ENCODE results near the gene HMGCLL1.

HMGCLL1 gene

DNA sequence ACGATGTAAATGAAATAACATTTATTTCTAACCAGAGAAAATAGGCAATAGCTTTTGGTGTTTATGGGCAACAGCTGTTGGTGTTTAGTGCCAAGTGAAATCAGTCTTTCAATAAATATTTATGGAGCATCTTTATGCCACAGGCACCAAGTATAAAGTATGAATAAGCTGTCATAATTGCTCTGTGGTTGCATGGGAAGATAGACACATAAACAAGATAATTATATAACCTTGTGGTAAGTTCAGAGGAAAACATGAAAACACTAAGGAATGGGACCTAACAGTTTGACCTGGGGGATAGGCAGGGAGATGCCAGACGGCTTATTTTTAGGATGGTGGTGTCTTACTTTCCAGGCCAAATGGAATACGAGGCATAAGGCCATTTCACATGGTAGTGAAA, 140.8 kb downstream of the HMGCLL1 start:
- DNase-seq = no peak

DNA sequence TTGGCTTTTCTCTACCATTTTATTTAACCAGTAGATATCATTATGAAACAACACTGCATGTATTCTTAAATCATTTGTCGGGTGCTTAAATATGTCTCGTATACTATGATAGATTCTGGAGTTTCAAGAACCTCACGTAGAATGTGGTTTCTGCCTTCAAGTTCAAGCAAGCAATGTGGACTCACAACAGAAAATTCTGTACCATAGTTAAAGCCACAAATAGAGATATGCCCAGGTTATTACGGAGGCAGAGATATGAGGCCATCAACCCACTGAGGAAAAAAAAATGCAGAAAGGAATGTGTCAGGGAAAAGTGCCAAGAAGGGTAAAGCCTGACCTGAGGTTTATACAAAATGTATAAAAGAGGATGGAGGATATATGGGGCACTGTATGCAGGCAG, 141.9 kb downstream of the HMGCLL1 start:
- no peak for DNase-seq

DNA sequence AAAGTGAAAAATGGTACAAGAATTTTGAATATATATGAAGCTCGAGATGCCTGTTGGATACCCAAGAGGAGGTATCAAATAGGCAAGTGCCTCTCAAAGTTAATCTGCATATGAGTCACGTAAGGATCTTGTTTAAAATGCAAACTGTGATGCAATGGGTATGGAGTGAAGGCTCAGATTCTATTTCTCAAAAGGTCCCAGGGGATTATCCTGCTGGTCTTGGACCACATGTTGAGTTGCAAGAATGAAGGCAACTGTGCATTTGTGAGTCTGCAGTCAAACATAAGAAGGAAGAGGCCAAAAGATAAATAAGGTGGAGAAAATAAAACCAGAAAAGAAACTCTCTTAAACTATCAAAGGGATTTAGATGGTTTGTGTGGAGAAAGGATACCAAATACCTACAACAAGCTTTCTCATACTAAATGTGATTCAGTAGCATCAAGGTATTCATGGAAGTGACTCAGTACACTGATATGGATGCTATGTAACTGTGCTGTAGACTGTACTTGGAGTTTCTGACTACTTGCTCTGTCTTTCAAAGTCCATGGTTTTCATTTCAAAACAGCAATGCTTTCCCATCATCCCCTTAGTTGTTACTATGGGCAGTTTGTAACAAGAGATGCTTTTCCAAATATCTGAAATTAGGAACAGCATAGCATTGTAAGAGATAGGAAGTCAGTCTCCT, 145.4 kb downstream of the HMGCLL1 start:
- DNase-seq = no peak

DNA sequence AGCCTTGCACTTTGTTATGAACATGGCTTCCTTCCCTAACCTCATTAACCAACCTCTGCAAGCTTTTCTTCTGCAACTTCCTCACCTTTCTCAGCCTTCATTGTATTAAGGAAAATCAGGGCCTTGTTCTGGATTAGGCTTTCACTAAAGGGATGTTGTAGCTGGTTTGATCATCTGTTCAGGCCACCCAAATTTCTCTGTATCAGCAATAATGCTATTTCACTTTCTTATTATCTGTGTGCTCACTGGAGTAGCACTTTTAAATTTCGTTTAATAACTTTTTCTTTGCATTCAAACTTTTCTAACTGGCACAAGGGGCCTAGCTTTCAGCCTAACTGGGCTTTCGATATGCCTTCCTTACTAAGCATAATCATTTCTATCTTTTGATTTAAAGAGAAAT, 155.1 kb downstream of the HMGCLL1 start:
- DNase-seq = no peak

DNA sequence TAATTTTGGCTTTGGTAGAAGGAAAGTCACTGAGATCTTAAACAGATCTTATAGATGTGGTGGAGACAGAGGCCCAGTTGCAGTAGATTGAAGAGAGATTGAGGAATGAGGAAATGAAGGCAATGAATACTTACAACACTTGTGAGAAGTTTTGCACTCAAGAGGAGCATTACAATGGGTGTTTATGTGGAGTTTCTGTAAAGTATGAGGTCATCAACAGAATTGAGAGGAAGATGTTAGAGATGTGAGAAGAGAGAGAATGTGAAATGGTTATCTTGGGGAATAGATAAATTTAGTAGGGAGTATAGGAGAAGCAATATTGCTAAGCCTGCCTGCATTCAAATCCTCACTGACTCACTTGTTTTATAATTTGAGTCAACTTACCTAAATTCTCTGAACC, 168.3 kb downstream of the HMGCLL1 start:
- no peak for DNase-seq

DNA sequence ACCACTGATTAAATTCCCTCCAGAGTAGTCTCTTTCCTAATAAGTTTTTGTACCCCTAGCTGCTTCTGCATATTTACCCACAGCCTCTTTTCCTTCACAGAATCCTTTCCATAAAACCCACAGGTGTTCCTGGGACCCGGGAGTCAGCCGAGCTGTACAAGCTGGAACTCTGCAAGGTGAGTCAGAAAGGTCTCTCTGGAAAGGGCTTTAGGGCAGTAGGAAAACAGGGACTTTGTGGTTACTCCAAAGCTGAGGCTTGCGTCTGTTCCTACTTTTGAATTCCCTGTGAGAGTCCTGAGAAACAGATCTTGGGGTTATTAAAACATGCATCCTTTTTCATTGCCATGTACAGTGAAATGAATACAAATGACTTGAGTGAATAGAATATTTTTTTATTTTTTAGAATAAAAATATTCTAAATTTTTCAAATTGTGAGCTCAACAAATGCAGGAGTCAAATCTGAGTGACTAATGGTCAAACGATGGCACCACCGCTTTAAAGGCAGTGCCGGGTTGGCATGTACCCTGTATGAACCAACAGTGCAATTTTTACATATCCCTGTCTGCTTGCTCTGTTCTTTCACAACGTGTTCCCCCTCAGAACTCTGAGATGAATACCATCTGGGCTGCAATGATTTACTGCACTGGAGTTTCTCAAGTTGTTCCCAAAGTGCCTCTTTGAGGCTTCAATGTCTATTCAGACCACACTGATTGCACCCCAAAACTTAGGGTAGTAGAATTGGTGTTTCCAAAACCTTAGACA, 173.3 kb downstream of the HMGCLL1 start:
- DNase-seq = no peak

DNA sequence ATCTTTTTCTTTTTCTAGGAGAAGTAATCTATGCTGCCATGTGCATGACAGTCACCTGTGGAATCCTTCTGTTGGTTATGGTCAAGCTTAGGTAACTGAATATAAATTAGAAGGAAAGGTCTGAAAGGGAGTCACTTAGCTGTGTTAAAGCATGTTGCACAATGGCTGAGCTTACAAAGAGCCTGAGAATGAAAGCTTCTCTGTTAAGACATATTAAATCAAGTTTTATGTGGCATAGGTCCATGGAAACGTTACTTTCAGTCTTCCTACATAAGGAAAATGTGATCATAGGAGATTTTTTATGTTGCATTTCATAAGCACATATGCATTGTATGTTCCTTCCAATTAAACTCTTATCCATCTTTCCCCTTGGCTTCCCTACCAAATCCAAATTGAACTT, 179.6 kb downstream of the HMGCLL1 start:
- DNase-seq = no peak

DNA sequence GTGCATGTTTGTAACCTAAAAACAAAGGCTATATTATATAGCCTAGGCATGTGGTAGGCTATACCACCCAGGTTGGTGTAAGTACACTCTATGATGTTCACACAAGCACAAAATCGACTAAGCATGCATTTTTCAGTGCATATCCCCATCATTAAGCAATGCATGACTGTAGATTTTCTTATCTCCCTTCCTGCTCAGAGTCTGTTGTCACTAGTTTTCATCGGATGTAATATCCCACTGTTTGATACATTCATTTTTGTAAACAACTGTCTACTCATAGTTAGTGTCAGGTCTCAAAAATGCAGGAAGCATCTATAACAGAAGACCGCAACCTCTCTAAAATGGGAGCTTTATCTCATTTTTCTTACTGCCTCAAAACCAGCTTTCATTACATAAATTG, 181.0 kb downstream of the HMGCLL1 start:
- no peak for DNase-seq

DNA sequence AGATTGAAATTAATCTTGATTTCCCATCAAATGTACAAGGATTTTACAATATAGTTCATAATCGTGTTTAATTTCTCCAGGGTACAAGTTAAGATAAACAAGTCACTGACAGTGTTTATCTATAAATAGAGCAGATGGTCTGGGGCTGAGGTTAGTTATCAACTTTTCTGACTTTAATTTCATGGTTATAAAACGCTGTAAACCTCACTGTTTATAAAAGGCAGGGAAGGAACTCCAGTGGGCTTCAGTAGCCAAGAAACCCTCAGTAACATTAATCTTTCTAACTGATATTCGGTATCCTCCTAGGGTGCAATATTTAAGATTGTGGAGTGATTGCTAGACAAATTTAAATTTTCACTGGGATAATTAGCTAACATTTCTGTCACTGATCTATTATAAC, 183.1 kb downstream of the HMGCLL1 start:
- DNase-seq = no peak

DNA sequence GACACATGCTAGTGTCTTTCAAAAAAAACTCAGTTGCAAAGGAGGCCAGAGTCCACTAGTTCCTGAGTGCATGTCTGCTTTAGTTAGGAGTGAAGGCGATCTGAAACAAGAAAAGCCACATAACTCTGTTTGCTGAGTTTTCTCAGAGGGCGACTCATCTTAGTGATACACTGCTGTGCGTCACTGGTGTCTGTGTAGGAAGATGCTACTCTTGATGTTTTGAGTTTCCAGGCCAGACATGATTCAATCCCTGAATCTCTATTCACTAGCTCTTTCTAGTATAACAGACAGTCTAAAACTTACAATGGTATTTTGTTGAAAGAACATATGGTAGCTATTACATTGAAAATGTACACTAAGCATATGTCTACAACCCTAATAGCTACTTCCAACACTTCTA, 190.8 kb downstream of the HMGCLL1 start:
- no peak for DNase-seq

Data from stimulated activated naive CD4-positive, alpha-beta T cell treated with Interleukin-2 at 50 U/mL for 16 hours (primary cell).